HG03521 (cell line): Measurements from ENCODE around the gene LILRA6.
A peak's percentile ranks its signal among the peaks of the same experiment; 100 is the strongest.
"Not testable (repeated sequence)": the region's sequence is repeated elsewhere in the genome, so short reads cannot be mapped to it uniquely, and the experiment has no call there.

ENCODE experiments used
- ATAC-seq: cut with Tn5 transposase; IDR thresholded peaks from one replicate; pipeline ENCODE4 v1.9.1; 2021; ENCODE audit warnings: mild to moderate bottlenecking, moderate library complexity; ENCODE audit not compliant: unreplicated experiment

Gene LILRA6

GRCh38 chr19:54233941-54234340, 8.6 kb downstream of the LILRA6 start:
- no peak for ATAC-seq

GRCh38 chr19:54231077-54231931, 11.3 kb downstream of the LILRA6 start:
- peak; percentile 59 for ATAC-seq

- ATAC-seq: no peak
These were observed 12.6 kb downstream of the LILRA6 start for GRCh38 chr19:54230031-54230430.

- no peak for ATAC-seq
These were observed 13.4 kb downstream of the LILRA6 start for GRCh38 chr19:54229146-54229545.

- not testable (repeated sequence) for ATAC-seq
These were observed 18.0 kb downstream of the LILRA6 start for GRCh38 chr19:54224619-54225018.

GRCh38 chr19:54223937-54224281, 18.7 kb downstream of the LILRA6 start:
- ATAC-seq: not testable (repeated sequence)

- ATAC-seq: not testable (repeated sequence)
These were observed 19.2 kb downstream of the LILRA6 start for GRCh38 chr19:54223277-54223936.

GRCh38 chr19:54222474-54223276, 19.9 kb downstream of the LILRA6 start, which contains the start of gene LILRB3:
Gene LILRB3, minus strand, starts transcription at chr19:54223007. Its CDS starts 31 bp downstream, at chr19:54222976.
- not testable (repeated sequence) for ATAC-seq

GRCh38 chr19:54221947-54222346, 20.6 kb downstream of the LILRA6 start:
- ATAC-seq: not testable (repeated sequence)

- ATAC-seq: not testable (repeated sequence)
These were observed 22.9 kb downstream of the LILRA6 start for GRCh38 chr19:54219702-54220101.

- ATAC-seq: no peak
These were observed 23.5 kb downstream of the LILRA6 start for GRCh38 chr19:54218960-54219661.

- ATAC-seq: no peak
These were observed 24.3 kb downstream of the LILRA6 start for GRCh38 chr19:54218259-54218658.

- ATAC-seq: not testable (repeated sequence)
These were observed 24.9 kb downstream of the LILRA6 start for GRCh38 chr19:54217517-54218247.

GRCh38 chr19:54216869-54217268, 25.7 kb downstream of the LILRA6 start:
- no peak for ATAC-seq

- not testable (repeated sequence) for ATAC-seq
These were observed 27.9 kb downstream of the LILRA6 start for GRCh38 chr19:54214734-54215133.

GRCh38 chr19:54214217-54214616, 28.4 kb downstream of the LILRA6 start:
- ATAC-seq: not testable (repeated sequence)

- ATAC-seq: no peak
These were observed 31.4 kb downstream of the LILRA6 start for GRCh38 chr19:54211235-54211634.

- ATAC-seq: no peak
These were observed 32.6 kb downstream of the LILRA6 start for GRCh38 chr19:54209811-54210494.

GRCh38 chr19:54209058-54209810, 33.4 kb downstream of the LILRA6 start:
- ATAC-seq: no peak
